AG10803 (cell line): ENCODE measurements around the gene HTT-AS.
"Not testable (repeated sequence)": the region's sequence is repeated elsewhere in the genome, so short reads cannot be mapped to it uniquely, and the experiment has no call there.

ENCODE experiments used
- DNase-seq: peaks from one replicate; pipeline ENCODE4 v3.0.0; 2010; ENCODE audit warnings: low read depth
- H3K4me3 ChIP-seq: 2 replicates; pipeline ENCODE4 v1.5.1; 2011; ENCODE audit warnings: mild to moderate bottlenecking, low read length, control low read depth
- CTCF ChIP-seq: conservative IDR thresholded peaks from 2 replicates; pipeline ENCODE4 v1.5.1; 2011; ENCODE audit warnings: mild to moderate bottlenecking, low read length, control low read depth, inconsistent platforms

The HTT-AS gene

GRCh38 chr4:3066836-3067400 lies 7.4 kb downstream of the HTT-AS start:
- no peak for DNase-seq
- H3K4me3 ChIP-seq: no peak overlapping the region
- TF ChIP-seq CTCF: no peak

GRCh38 chr4:3065551-3065950 lies 8.8 kb downstream of the HTT-AS start:
- no peak overlapping the region for H3K4me3 ChIP-seq
- no peak for TF ChIP-seq CTCF
- no peak for DNase-seq

GRCh38 chr4:3062471-3062870 lies 11.9 kb downstream of the HTT-AS start:
- DNase-seq: peak; percentile 68
- TF ChIP-seq CTCF: no peak

GRCh38 chr4:3060946-3061345 lies 13.4 kb downstream of the HTT-AS start:
- no peak for DNase-seq
- no peak for TF ChIP-seq CTCF
- no peak overlapping the region for H3K4me3 ChIP-seq

More at GRCh38 chr4:3062471-3062870, 11.9 kb downstream of the HTT-AS start:
- H3K4me3 ChIP-seq: no peak overlapping the region

- no peak overlapping the region for H3K4me3 ChIP-seq
- no peak for TF ChIP-seq CTCF
- DNase-seq: no peak
These were observed 14.4 kb downstream of the HTT-AS start for GRCh38 chr4:3059943-3060342.

- no peak for DNase-seq
- H3K4me3 ChIP-seq: no peak overlapping the region
- TF ChIP-seq CTCF: no peak
These were observed 20.1 kb downstream of the HTT-AS start for GRCh38 chr4:3054169-3054759.

- not testable (repeated sequence) for DNase-seq, H3K4me3 ChIP-seq
These were observed 23.0 kb downstream of the HTT-AS start for GRCh38 chr4:3051141-3051897.
